GM23338 (cell line): ENCODE measurements around the gene TMEM204. TPM values are rescaled to one million over a fixed set of nuclear protein-coding genes. Genes with fewer than 3 reads are reported as not detected.

Experiments used
- ATAC-seq: fragments of 200-7000 bp; cut with Tn5 transposase; 3 replicates; pipeline ENCODE4 v1.9.1; 2020
- DNase-seq: peaks from one replicate; pipeline ENCODE4 v3.0.0-alpha.2; 2015; ENCODE audit warnings: low spot score
- H2AFZ ChIP-seq: fragments of 200-600 bp; sonication (generic); 2 replicates; pipeline ENCODE4 v1.8.0; 2016; ENCODE audit warnings: antibody characterized with exemption, mild to moderate bottlenecking, moderate library complexity
- H3F3A ChIP-seq: fragments of 200-600 bp; sonication (generic); replicated peaks from 2 replicates; pipeline ENCODE4 v1.8.0; 2017; ENCODE audit warnings: antibody characterized with exemption, mixed run types, low read depth
- H3K27ac ChIP-seq: fragments of 200-600 bp; sonication (generic); 2 replicates; pipeline ENCODE4 v1.6.1; 2016; ENCODE audit warnings: low read depth
- H3K27me3 ChIP-seq: fragments of 200-600 bp; sonication (generic); 2 replicates; pipeline ENCODE4 v1.8.0; 2016; ENCODE audit warnings: mild to moderate bottlenecking, mixed run types, moderate library complexity; ENCODE audit not compliant: insufficient read depth
- H3K36me3 ChIP-seq: fragments of 200-600 bp; sonication (generic); 2 replicates; pipeline ENCODE4 v1.8.0; 2016; ENCODE audit warnings: mild to moderate bottlenecking; ENCODE audit not compliant: insufficient read depth
- H3K4me1 ChIP-seq: fragments of 200-600 bp; sonication (generic); 2 replicates; pipeline ENCODE4 v1.8.0; 2016; ENCODE audit warnings: mild to moderate bottlenecking, moderate library complexity; ENCODE audit not compliant: insufficient read depth
- H3K4me2 ChIP-seq: fragments of 200-600 bp; sonication (generic); 2 replicates; pipeline ENCODE4 v1.7.1; 2017; ENCODE audit warnings: mixed run types
- H3K4me3 ChIP-seq: fragments of 200-600 bp; sonication (generic); 2 replicates; pipeline ENCODE4 v1.6.1; 2016; ENCODE audit warnings: mixed run types
- H3K79me2 ChIP-seq: fragments of 200-600 bp; sonication (generic); replicated peaks from 2 replicates; pipeline ENCODE4 v1.8.0; 2017; ENCODE audit warnings: mild to moderate bottlenecking; ENCODE audit not compliant: insufficient read depth
- H3K9me2 ChIP-seq: fragments of 200-600 bp; sonication (generic); 2 replicates; pipeline ENCODE4 v1.8.0; 2017; ENCODE audit not compliant: insufficient read depth
- H4K20me1 ChIP-seq: fragments of 200-600 bp; sonication (generic); replicated peaks from 2 replicates; pipeline ENCODE4 v1.8.0; 2017; ENCODE audit warnings: mild to moderate bottlenecking; ENCODE audit not compliant: insufficient read depth
- H3K27ac Mint-ChIP-seq: 2 replicates; pipeline ENCODE4 v1.8.0; 2020; ENCODE audit warnings: inconsistent platforms, mild to moderate bottlenecking, moderate library complexity, mixed read lengths
- H3K27me3 Mint-ChIP-seq: 3 replicates; pipeline ENCODE4 v1.8.0; 2022; ENCODE audit warnings: low read depth, mild to moderate bottlenecking, moderate library complexity, mixed read lengths, inconsistent platforms; ENCODE audit not compliant: insufficient read depth, poor library complexity
- H3K36me3 Mint-ChIP-seq: 3 replicates; pipeline ENCODE4 v1.8.0; 2021; ENCODE audit warnings: low read depth, mild to moderate bottlenecking, inconsistent platforms, moderate library complexity, mixed read lengths
- H3K4me1 Mint-ChIP-seq: 3 replicates; pipeline ENCODE4 v1.8.0; 2020; ENCODE audit warnings: mild to moderate bottlenecking, inconsistent platforms, mixed read lengths
- H3K4me3 Mint-ChIP-seq: 3 replicates; pipeline ENCODE4 v1.8.0; 2021; ENCODE audit warnings: moderate library complexity, mild to moderate bottlenecking, inconsistent platforms, mixed read lengths
- H3K9me3 Mint-ChIP-seq: 3 replicates; pipeline ENCODE4 v1.8.0; 2020; ENCODE audit warnings: moderate library complexity, mild to moderate bottlenecking, inconsistent platforms, mixed read lengths
- CREB1 ChIP-seq: fragments of 250-450 bp; sonication (Bioruptor Pico); IDR thresholded peaks from 2 replicates; pipeline ENCODE4 v1.5.0; 2020; ENCODE audit warnings: low read depth, mild to moderate bottlenecking, moderate library complexity
- CTCF ChIP-seq, 2 experiments: fragments of 200-600 bp in 1 of 2; sonication (generic) in 1 of 2; conservative IDR thresholded peaks; 2 replicates each; pipeline versions ENCODE4 v1.5.1 to v1.6.1; 2016 to 2017; ENCODE audit warnings: antibody characterized with exemption in 2 of 2, low read depth in 2 of 2, mild to moderate bottlenecking in 2 of 2, moderate library complexity in 1 of 2
- ETS1 ChIP-seq: IDR thresholded peaks from 2 replicates; pipeline ENCODE4 v1.6.1; 2016; ENCODE audit warnings: antibody characterized with exemption
- EZH2 ChIP-seq: fragments of 200-600 bp; sonication (generic); IDR thresholded peaks from one replicate; pipeline ENCODE4 v1.8.0; 2017; ENCODE audit warnings: antibody characterized with exemption, mild to moderate bottlenecking, low read depth; ENCODE audit not compliant: unreplicated experiment
- EZH2phosphoT487 ChIP-seq: fragments of 200-600 bp; sonication (generic); IDR thresholded peaks from one replicate; pipeline ENCODE4 v1.8.1; 2018; ENCODE audit warnings: antibody characterized with exemption; ENCODE audit not compliant: unreplicated experiment
- JUNB ChIP-seq: IDR thresholded peaks from one replicate; pipeline ENCODE4 v1.6.1; 2016; ENCODE audit warnings: antibody characterized with exemption; ENCODE audit not compliant: unreplicated experiment
- NANOG ChIP-seq: IDR thresholded peaks from 2 replicates; pipeline ENCODE4 v1.6.1; 2016; ENCODE audit warnings: antibody characterized with exemption, borderline replicate concordance
- POLR2AphosphoS5 ChIP-seq: IDR thresholded peaks from 2 replicates; pipeline ENCODE4 v1.6.1; 2016; ENCODE audit warnings: antibody characterized with exemption, low read depth
- REST ChIP-seq: IDR thresholded peaks from one replicate; pipeline ENCODE4 v1.6.1; 2018; ENCODE audit warnings: antibody characterized with exemption; ENCODE audit not compliant: unreplicated experiment
- STAT1 ChIP-seq: IDR thresholded peaks from one replicate; pipeline ENCODE4 v1.6.1; 2016; ENCODE audit warnings: antibody characterized with exemption; ENCODE audit not compliant: unreplicated experiment
- ZNF114 ChIP-seq: fragments of 250-450 bp; sonication (Bioruptor Pico); IDR thresholded peaks from 2 replicates; pipeline ENCODE4 v1.5.0; 2020; ENCODE audit warnings: mild to moderate bottlenecking, moderate library complexity
- ZNF331 ChIP-seq: fragments of 250-450 bp; sonication (Bioruptor Pico); IDR thresholded peaks from 2 replicates; pipeline ENCODE4 v1.5.0; 2020; ENCODE audit warnings: low read depth, mild to moderate bottlenecking, moderate library complexity
- ZNF462 ChIP-seq: fragments of 250-450 bp; sonication (Bioruptor Pico); IDR thresholded peaks from 2 replicates; pipeline ENCODE4 v1.5.0; 2020; ENCODE audit warnings: mild to moderate bottlenecking, moderate library complexity
- polyA plus RNA-seq: library from polyadenylated mRNA; unstranded; fragments of >200 nt; fragmentation: Nextera tagmentation; extraction: Ambion mirVana; gene quantifications from 2 replicates; pipeline ENCODE4 v1.2.1, GENCODE V29; 2016
- total RNA-seq: library from RNA; depleted of rRNA; stranded (reverse); fragments of >200 nt; shearing (Covaris generic); gene quantifications from 2 replicates; pipeline ENCODE4 v1.2.3, GENCODE V29; 2014

TMEM204 gene
- total and polyA plus RNA-seq, 2 experiments from 2014 or later, result 0.14 to 0.21 TPM

- H3K9me3 Mint-ChIP-seq, result peaks cover 2% of the 10 kb centered on the region; the same call in 1 of the 3 replicates
- Histone ChIP-seq H3K27ac (no peak overlapping the region), H3K4me1 (0 out of 2 replicates have a peak, but pooled peaks cover 4% of the 10 kb centered on the region), H2AFZ (no peak overlapping the region), H4K20me1 (no peaks in the 10 kb centered on the region), H3K79me2 (peaks cover 3% of the 10 kb centered on the region; the same call in 1 of the 2 replicates), H3K36me3 (no peaks in the 10 kb centered on the region), H3F3A (0 out of 2 replicates have a peak, but pooled peaks cover 6% of the 10 kb centered on the region), H3K9me2 (no peaks in the 10 kb centered on the region), H3K4me3 (no peak overlapping the region), H3K4me2 (no peak overlapping the region), H3K27me3 (no peaks in the 10 kb centered on the region)
- H3K27me3 Mint-ChIP-seq, result peaks cover 22% of the 10 kb centered on the region
- DNase-seq (no peak), ATAC-seq (no peak)
- H3K4me3 Mint-ChIP-seq, result no peak overlapping the region
- 0 out of 3 replicates have a peak, but pooled peaks cover under 1% of the 10 kb centered on the region for H3K36me3 Mint-ChIP-seq
- H3K27ac Mint-ChIP-seq, result no peak overlapping the region
- H3K4me1 Mint-ChIP-seq, result peaks cover 6% of the 10 kb centered on the region; the same call in 2 of the 3 replicates
- TF ChIP-seq REST (no peak), EZH2phosphoT487 (no peak), STAT1 (no peak), ZNF331 (no peak), CTCF (conservative IDR thresholded peaks at IDR 0.05; ENCODE audit: low read depth in 2 of 2) (no peak), CREB1 (CRISPR knock-in tag) (no peak), ZNF114 (CRISPR knock-in tag) (no peak), JUNB (no peak), ZNF462 (CRISPR knock-in tag) (no peak), ETS1 (no peak), EZH2 (no peak), NANOG (no peak), POLR2AphosphoS5 (no peak)
Measured at GRCh38 chr16:1489077-1489476, 44.4 kb upstream of the TMEM204 start.
